NCI-H1092 (cell line): ENCODE measurements around the gene TRAPPC4.
A peak's percentile ranks its signal among the peaks of the same experiment; 100 is the strongest.
"Not testable (repeated sequence)": the region's sequence is repeated elsewhere in the genome, so short reads cannot be mapped to it uniquely, and the experiment has no call there.

Experiments
- DNase-seq: peaks from one replicate; lab custom pipeline; 2025; lab: John Stamatoyannopoulos, UW

The TRAPPC4 gene

GRCh38 chr11:119014209-119014924 is 4.2 kb upstream of the TRAPPC4 start:
- no peak for DNase-seq

- no peak for DNase-seq
These were observed 3.4 kb upstream of the TRAPPC4 start for GRCh38 chr11:119015054-119015611.

- DNase-seq, result no peak
These were observed 2.2 kb upstream of the TRAPPC4 start for GRCh38 chr11:119016216-119017009.

DNA sequence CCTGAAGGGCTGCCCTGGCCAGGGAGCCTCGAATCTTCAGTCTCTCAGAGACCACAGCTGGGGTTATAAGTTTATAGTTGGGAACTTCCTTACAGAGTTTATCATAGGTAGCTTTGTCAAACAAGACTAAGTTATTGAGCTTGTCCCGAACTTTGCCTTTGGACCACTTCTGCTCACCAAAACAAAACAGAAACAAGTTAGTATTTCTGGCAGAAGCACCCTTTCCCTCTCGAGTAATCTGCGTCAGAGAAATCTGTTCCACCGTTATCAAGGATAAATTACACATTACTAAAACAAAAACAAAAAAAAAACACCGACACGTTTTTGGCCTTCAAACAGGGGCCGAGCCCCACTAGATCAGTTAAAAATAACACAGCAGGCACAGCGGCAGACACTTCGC is 1.2 kb upstream of the TRAPPC4 start:
- not testable (repeated sequence) for DNase-seq

GRCh38 chr11:119019996-119020395 is 1.4 kb downstream of the TRAPPC4 start:
- DNase-seq, result no peak

DNA sequence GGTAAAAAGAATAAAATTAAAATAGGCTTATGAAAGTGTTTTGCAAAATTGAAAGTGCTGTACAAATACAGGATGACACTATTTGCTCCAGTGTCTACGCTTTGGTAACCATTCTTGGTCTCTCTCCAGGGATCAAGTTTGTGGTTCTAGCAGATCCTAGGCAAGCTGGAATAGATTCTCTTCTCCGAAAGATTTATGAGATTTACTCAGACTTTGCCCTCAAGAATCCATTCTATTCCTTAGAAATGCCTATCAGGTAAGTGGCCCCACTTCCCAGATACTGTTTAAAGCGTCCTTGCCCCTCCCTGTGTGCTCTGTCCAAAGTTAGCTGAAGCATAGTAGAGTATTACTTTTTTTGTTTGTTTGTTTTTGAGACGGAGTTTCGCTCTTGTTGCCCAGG is 3.1 kb downstream of the TRAPPC4 start:
- DNase-seq, result no peak

- no peak for DNase-seq
These were observed 5.2 kb downstream of the TRAPPC4 start for GRCh38 chr11:119023741-119024140.

GRCh38 chr11:119024430-119025098 is 6.0 kb downstream of the TRAPPC4 start:
- no peak for DNase-seq

GRCh38 chr11:119025099-119025473 is 6.5 kb downstream of the TRAPPC4 start:
- no peak for DNase-seq

DNA sequence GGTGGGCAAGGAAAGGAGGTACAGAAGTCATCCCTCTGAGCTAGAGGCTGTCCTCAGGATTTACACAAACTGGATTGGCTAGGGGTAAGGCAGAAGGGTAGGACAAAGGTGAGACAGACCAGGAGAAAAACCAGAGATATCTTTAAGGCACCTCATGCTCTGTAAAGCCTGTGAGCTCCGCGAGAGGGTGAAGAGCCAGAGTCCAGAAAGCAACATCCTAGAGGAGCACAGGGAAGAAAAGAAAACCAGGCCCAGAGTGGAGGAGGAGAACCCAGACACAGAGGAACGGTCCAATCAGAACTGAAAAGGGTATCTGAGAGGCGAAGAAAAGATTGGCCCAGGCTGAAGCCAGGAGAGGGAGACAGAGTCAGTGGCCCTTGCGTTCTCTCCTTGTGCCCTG is 7.0 kb downstream of the TRAPPC4 start:
- no peak for DNase-seq

- no peak for DNase-seq
These were observed 7.6 kb downstream of the TRAPPC4 start for GRCh38 chr11:119025978-119026766.

GRCh38 chr11:119026970-119027369 is 8.4 kb downstream of the TRAPPC4 start:
- DNase-seq, result no peak

DNA sequence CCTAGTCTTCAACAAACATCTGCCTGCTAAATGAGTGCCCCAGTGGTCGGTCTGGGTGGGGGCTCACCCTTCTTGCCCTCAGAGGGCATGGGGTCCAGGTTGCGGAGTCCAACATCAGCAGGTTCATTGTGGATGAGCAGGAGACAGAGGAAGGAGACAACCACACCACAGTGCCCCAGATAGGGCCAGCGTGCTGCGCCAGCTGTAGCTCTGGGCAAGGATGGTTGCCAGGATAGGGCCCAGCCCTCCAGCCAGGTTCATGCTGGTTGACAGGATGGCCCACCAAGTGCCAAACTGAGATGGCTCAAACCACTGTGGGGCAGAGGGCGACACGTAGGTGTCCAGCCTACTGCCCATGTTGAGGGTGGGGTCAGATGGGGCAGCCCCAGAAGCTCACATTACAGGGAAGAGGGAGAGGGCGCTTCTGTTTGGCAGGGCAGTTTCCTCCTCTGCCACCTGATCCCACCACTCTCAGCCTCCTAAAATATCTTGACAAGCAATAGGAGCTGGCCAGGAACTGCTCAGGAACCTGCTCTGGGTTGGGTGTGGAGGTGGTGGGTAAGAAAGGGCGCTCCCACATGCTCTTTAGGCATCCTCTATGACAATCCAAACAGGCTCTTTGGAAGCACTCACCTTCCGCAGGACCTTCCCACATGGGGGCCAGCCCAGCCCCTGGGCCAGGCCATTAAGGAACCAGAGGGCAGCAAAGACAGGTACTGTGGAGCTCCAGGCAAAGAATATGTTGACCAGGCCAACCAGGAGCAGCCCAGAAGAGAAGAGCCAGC is 9.2 kb downstream of the TRAPPC4 start:
- no peak for DNase-seq

DNA sequence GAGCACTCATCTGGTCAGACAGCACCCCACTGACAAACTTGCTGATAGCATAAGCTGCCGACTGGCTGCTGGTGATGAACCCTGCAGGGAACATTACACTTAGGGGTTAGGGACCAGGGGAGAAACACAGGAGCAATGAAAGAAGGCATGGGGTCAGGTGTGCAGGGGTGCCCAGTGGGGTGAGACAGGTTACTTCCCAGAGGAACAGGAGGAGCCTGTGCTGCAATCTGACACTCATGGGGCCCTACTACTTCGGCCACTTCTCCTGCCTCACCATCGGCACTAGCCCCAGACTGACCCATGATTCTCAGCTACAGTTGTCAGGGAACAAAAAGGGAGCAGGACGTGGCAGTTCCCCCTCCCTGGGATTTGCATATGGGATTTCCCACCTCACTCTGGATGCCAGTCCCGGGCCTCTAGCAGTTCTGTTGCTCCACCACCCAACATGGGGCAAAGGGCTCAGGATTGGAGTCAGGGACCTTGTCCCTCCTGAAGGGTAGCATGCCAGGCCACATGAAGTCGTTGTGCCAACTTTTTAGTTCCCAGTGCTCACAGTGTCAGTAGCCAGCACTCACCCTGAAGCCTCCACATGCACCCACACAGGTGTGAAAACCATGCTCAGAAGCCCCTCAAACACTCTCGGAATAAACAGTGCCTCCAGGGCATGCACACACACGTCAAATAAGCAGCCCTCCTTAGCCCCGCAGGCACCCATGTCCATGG is 9.9 kb downstream of the TRAPPC4 start:
- DNase-seq, result no peak

- DNase-seq, result no peak
These were observed 10.4 kb downstream of the TRAPPC4 start for GRCh38 chr11:119029069-119029339.

DNA sequence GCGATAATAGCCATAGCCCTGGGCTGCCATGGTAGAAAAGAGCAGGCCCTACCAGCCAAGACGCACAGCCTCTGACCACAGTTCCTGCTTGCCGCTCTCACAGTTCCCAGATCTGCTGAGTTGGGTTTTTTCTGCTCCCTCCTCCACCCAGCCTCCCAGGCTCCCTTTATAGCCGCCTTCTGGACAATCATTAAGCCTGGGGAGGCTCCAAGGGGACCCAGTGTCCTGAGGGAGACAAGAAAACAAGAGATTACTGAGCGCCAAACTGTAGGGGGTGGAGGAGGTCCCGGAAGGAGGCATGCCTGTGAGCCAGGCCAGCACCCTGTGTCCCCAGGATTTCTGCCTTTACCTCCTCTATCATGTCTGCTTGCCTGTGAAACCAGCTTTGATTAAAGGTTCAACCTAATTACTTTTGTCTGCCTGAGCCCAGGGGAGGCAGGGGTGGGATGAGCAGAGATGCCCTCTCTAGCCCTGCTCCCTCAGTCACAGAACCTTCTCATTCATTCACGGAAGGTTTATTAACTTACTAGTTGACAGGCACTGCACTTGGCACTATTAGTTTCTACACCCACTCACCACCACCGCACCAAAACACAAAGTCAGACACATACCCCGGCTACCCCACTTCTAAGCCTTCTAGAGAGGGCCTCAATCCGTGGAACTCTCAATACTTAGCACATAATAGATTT is 10.9 kb downstream of the TRAPPC4 start:
- no peak for DNase-seq

DNA sequence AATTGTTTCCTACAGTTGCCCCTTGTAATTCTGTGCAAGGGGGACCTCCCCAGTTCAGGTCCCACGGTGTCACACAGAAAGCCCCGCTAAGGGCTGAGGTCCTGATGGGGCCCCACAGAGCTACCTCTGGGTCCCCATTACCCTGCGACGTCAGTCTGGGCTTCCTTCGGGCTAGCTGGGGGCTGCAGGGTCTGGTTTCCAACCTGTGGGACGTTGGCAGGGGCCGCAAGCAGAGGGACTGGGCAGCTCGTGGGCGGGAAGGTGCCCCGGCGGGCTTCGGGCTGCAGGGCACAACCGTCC is 11.4 kb downstream of the TRAPPC4 start:
- DNase-seq, result no peak

GRCh38 chr11:119030329-119031047 is 11.9 kb downstream of the TRAPPC4 start, which contains the start of gene SLC37A4:
SLC37A4 (minus strand) TSS chr11:119030877.
- DNase-seq, result peak; percentile 98

DNA sequence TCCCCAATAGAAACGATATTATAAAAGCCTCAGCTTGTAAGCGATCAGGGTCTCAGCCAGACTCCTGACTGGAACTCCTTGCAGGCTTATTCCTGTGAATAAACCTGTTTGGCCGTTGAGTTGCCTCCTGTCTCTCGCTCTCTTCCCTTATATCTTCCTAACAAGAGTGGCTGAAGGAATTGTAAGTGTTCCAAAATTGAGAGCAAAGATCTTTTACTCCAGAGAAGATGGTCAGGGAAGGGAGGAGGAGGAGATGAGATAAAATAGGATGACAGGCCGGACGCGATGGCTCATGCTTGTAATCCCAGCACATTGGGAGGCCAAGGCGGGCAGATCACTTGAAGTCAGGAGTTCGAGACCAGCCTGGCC is 13.3 kb downstream of the TRAPPC4 start:
- no peak for DNase-seq

DNA sequence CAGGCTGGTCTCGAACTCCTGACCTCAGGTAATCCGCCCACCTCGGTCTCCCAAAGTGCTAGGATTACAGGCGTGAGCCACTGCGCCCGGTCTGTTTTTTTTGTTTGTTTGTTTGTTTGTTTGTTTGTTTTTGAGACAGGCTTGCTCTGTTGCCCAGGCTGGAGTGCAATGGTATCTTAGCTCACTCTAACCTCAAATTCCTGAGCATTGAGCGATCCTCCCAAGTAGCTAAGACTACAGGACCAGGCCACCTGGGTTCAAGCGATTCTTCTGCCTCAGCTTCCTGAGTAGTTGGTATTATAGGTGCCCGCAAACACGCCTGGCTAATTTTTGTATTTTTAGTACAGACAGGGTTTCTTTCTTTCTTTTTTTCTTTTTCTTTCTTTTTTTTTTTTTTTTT is 14.9 kb downstream of the TRAPPC4 start:
- DNase-seq, result not testable (repeated sequence)
